Neural progenitor cell (in vitro differentiated cells): ENCODE results near the gene LRP1. TPM values are rescaled to one million over a fixed set of nuclear protein-coding genes. Genes with fewer than 3 reads are reported as not detected.

Experiments
- DNase-seq: peaks from one replicate; pipeline ENCODE4 v3.0.0-alpha.2; 2016; ENCODE audit warnings: low spot score
- H2AFZ ChIP-seq: fragments of 200-600 bp; sonication (generic); replicated peaks from 2 replicates; pipeline ENCODE4 v1.6.1; 2016; ENCODE audit warnings: antibody characterized with exemption
- H3F3A ChIP-seq: fragments of 200-600 bp; sonication (generic); 2 replicates; pipeline ENCODE4 v1.6.1; 2016; ENCODE audit warnings: antibody characterized with exemption, low read depth
- H3K27ac ChIP-seq: fragments of 200-600 bp; sonication (generic); 2 replicates; pipeline ENCODE4 v1.5.1; 2016; ENCODE audit warnings: mild to moderate bottlenecking
- H3K27me3 ChIP-seq: fragments of 200-600 bp; sonication (generic); 2 replicates; pipeline ENCODE4 v1.6.1; 2016; ENCODE audit warnings: mild to moderate bottlenecking, moderate library complexity
- H3K36me3 ChIP-seq: fragments of 200-600 bp; sonication (generic); 2 replicates; pipeline ENCODE4 v1.5.1; 2016
- H3K4me1 ChIP-seq: fragments of 200-600 bp; sonication (generic); 2 replicates; pipeline ENCODE4 v1.6.1; 2016; ENCODE audit warnings: mixed run types
- H3K4me2 ChIP-seq: fragments of 200-600 bp; sonication (generic); 2 replicates; pipeline ENCODE4 v1.6.1; 2016
- H3K4me3 ChIP-seq: fragments of 200-600 bp; sonication (generic); 2 replicates; pipeline ENCODE4 v1.5.1; 2016
- H3K79me2 ChIP-seq: fragments of 200-600 bp; sonication (generic); 2 replicates; pipeline ENCODE4 v1.6.1; 2016; ENCODE audit warnings: low read depth
- H3K9ac ChIP-seq: fragments of 200-600 bp; sonication (generic); 2 replicates; pipeline ENCODE4 v1.6.1; 2016
- H3K9me3 ChIP-seq: fragments of 200-600 bp; sonication (generic); 2 replicates; pipeline ENCODE4 v1.5.1; 2016; ENCODE audit warnings: low read depth
- H4K20me1 ChIP-seq: fragments of 200-600 bp; sonication (generic); 2 replicates; pipeline ENCODE4 v1.6.1; 2016; ENCODE audit warnings: low read depth
- H3K27ac Mint-ChIP-seq: 3 replicates; pipeline ENCODE4 v1.8.0; 2021; ENCODE audit warnings: mixed read lengths
- H3K27me3 Mint-ChIP-seq: 2 replicates; pipeline ENCODE4 v1.8.0; 2022; ENCODE audit warnings: low read depth, mild to moderate bottlenecking, inconsistent platforms, moderate library complexity, mixed read lengths; ENCODE audit not compliant: insufficient read depth
- H3K36me3 Mint-ChIP-seq: 3 replicates; pipeline ENCODE4 v1.8.0; 2021; ENCODE audit warnings: mixed read lengths
- H3K4me1 Mint-ChIP-seq: 3 replicates; pipeline ENCODE4 v1.8.0; 2021; ENCODE audit warnings: mixed read lengths
- H3K4me3 Mint-ChIP-seq: 3 replicates; pipeline ENCODE4 v1.8.0; 2021; ENCODE audit warnings: mild to moderate bottlenecking, moderate library complexity, mixed read lengths
- H3K9me3 Mint-ChIP-seq: 3 replicates; pipeline ENCODE4 v1.8.0; 2020; ENCODE audit warnings: mixed read lengths
- CTCF ChIP-seq: fragments of 200-600 bp; sonication (generic); IDR thresholded peaks from 2 replicates; pipeline ENCODE4 v1.5.1; 2017; ENCODE audit warnings: antibody characterized with exemption, mild to moderate bottlenecking
- EZH2 ChIP-seq: fragments of 200-600 bp; sonication (generic); IDR thresholded peaks from 2 replicates; pipeline ENCODE4 v1.6.1; 2017; ENCODE audit warnings: antibody characterized with exemption, mild to moderate bottlenecking, moderate library complexity
- EZH2phosphoT487 ChIP-seq: fragments of 200-600 bp; sonication (generic); IDR thresholded peaks from 2 replicates; pipeline ENCODE4 v1.6.1; 2017; ENCODE audit warnings: antibody characterized with exemption
- total RNA-seq: library from RNA; depleted of rRNA; stranded (reverse); fragments of >200 nt; gene quantifications from 2 replicates; pipeline ENCODE4 v1.2.3, GENCODE V29; 2015; ENCODE audit warnings: low replicate concordance

LRP1 gene
- total RNA-seq, 1 donor from 2014 or later: 13.9 TPM

- H3K9ac ChIP-seq: no peak overlapping the region
Observed at GRCh38 chr12:57160040-57160439, 31.8 kb downstream of the LRP1 start.

GRCh38 chr12:57160741-57161140 lies 32.5 kb downstream of the LRP1 start:
- Histone ChIP-seq H3K27me3 (no peaks in the 10 kb centered on the region), H4K20me1 (peaks cover 7% of the 10 kb centered on the region), H3K9me3 (no peaks in the 10 kb centered on the region), H3K4me1 (no peaks in the 10 kb centered on the region), H3K79me2 (no peaks in the 10 kb centered on the region), H3K36me3 (no peaks in the 10 kb centered on the region), H2AFZ (no peak overlapping the region), H3K4me3 (no peak overlapping the region), H3F3A (no peaks in the 10 kb centered on the region), H3K9ac (no peak overlapping the region), H3K4me2 (no peak overlapping the region), H3K27ac (no peak overlapping the region)
- Mint-ChIP-seq H3K4me1 (peaks cover 12% of the 10 kb centered on the region), H3K9me3 (no peaks in the 10 kb centered on the region), H3K27me3 (peaks cover 8% of the 10 kb centered on the region), H3K4me3 (no peak overlapping the region), H3K27ac (no peak overlapping the region), H3K36me3 (peaks cover 49% of the 10 kb centered on the region)
- DNase-seq: no peak
- TF ChIP-seq EZH2phosphoT487 (no peak), CTCF (no peak), EZH2 (no peak)

More at GRCh38 chr12:57160040-57160439, 31.8 kb downstream of the LRP1 start:
- no peaks in the 10 kb centered on the region for H3K4me1 ChIP-seq
- TF ChIP-seq EZH2phosphoT487: no peak
- TF ChIP-seq CTCF: no peak
- no peak for TF ChIP-seq EZH2
- H3K4me2 ChIP-seq: no peak overlapping the region
- Mint-ChIP-seq H3K36me3 (peaks cover 48% of the 10 kb centered on the region), H3K27me3 (peaks cover 8% of the 10 kb centered on the region), H3K4me1 (peaks cover 12% of the 10 kb centered on the region), H3K4me3 (no peak overlapping the region), H3K27ac (no peak overlapping the region), H3K9me3 (no peaks in the 10 kb centered on the region)
- H3K27ac ChIP-seq: no peak overlapping the region
- H3K4me3 ChIP-seq: no peak overlapping the region
- peaks cover 7% of the 10 kb centered on the region for H4K20me1 ChIP-seq
- H3K36me3 ChIP-seq: no peaks in the 10 kb centered on the region
- no peaks in the 10 kb centered on the region for H3F3A ChIP-seq
- H2AFZ ChIP-seq: no peak overlapping the region
- H3K79me2 ChIP-seq: no peaks in the 10 kb centered on the region
- H3K27me3 ChIP-seq: no peaks in the 10 kb centered on the region
- DNase-seq: no peak
- no peaks in the 10 kb centered on the region for H3K9me3 ChIP-seq

GRCh38 chr12:57161491-57161890 lies 33.2 kb downstream of the LRP1 start:
- H3K27me3 ChIP-seq: no peaks in the 10 kb centered on the region
- no peaks in the 10 kb centered on the region for H3F3A ChIP-seq
- Mint-ChIP-seq H3K4me1 (peaks cover 14% of the 10 kb centered on the region), H3K27ac (no peak overlapping the region), H3K36me3 (peaks cover 49% of the 10 kb centered on the region), H3K27me3 (peaks cover 8% of the 10 kb centered on the region), H3K9me3 (no peaks in the 10 kb centered on the region), H3K4me3 (no peak overlapping the region)
- no peaks in the 10 kb centered on the region for H3K36me3 ChIP-seq
- TF ChIP-seq EZH2 (no peak), EZH2phosphoT487 (no peak), CTCF (no peak)
- no peaks in the 10 kb centered on the region for H3K4me1 ChIP-seq
- DNase-seq: no peak
- H3K4me2 ChIP-seq: no peak overlapping the region
- no peak overlapping the region for H3K9ac ChIP-seq
- peaks cover 7% of the 10 kb centered on the region for H4K20me1 ChIP-seq
- H3K79me2 ChIP-seq: no peaks in the 10 kb centered on the region
- no peak overlapping the region for H3K27ac ChIP-seq
- no peaks in the 10 kb centered on the region for H3K9me3 ChIP-seq
- no peak overlapping the region for H2AFZ ChIP-seq
- no peak overlapping the region for H3K4me3 ChIP-seq
